ENCODE measurements around the gene TECTB. TPM values are rescaled to one million over a fixed set of nuclear protein-coding genes. Genes with fewer than 3 reads are reported as not detected.

The TECTB gene
- total RNA-seq, 1 donor from 2014 or later: not detected

- TF ChIP-seq CTCF (IDR thresholded peaks at IDR 0.05): no peak
- Histone ChIP-seq H3K27ac (no peak overlapping the region), H3K4me1 (no peaks in the 10 kb centered on the region), H3K4me3 (no peak overlapping the region), H3K9me3 (no peaks in the 10 kb centered on the region), H3K36me3 (no peaks in the 10 kb centered on the region), H3K27me3 (no peaks in the 10 kb centered on the region)
- intact Hi-C loops (cut with DNase I): no loop called here
- DNase-seq (ENCODE audit: low spot score in 2 of 2): peak in 1 of 2 donors; percentile 39
Observed at GRCh38 chr10:112347709-112348671, 64.8 kb downstream of the TECTB start.

GRCh38 chr10:112348759-112349158 is 65.6 kb downstream of the TECTB start:
- H3K9me3 ChIP-seq: no peaks in the 10 kb centered on the region
- TF ChIP-seq CTCF (IDR thresholded peaks at IDR 0.05): no peak
- no peaks in the 10 kb centered on the region for H3K27me3 ChIP-seq
- intact Hi-C loops (cut with DNase I): no loop called here
- no peak for DNase-seq (ENCODE audit: low spot score in 2 of 2)
- no peak overlapping the region for H3K4me3 ChIP-seq
- H3K4me1 ChIP-seq: no peaks in the 10 kb centered on the region
- H3K36me3 ChIP-seq: no peaks in the 10 kb centered on the region
- no peak overlapping the region for H3K27ac ChIP-seq

- H3K27ac ChIP-seq: no peak overlapping the region
- no peaks in the 10 kb centered on the region for H3K9me3 ChIP-seq
- H3K36me3 ChIP-seq: no peaks in the 10 kb centered on the region
- no peaks in the 10 kb centered on the region for H3K27me3 ChIP-seq
- H3K4me1 ChIP-seq: no peaks in the 10 kb centered on the region
- no peak overlapping the region for H3K4me3 ChIP-seq
- DNase-seq (ENCODE audit: low spot score in 2 of 2): peak in 1 of 2 donors; percentile 50
- TF ChIP-seq CTCF (IDR thresholded peaks at IDR 0.05): no peak
- intact Hi-C loops (cut with DNase I): no loop called here
Observed at GRCh38 chr10:112349521-112350085, 66.4 kb downstream of the TECTB start.

GRCh38 chr10:112351146-112351545 is 67.9 kb downstream of the TECTB start:
- no peak for DNase-seq (ENCODE audit: low spot score in 2 of 2)
- no peaks in the 10 kb centered on the region for H3K36me3 ChIP-seq
- no peaks in the 10 kb centered on the region for H3K9me3 ChIP-seq
- H3K4me1 ChIP-seq: no peaks in the 10 kb centered on the region
- no peak overlapping the region for H3K4me3 ChIP-seq
- intact Hi-C loops (cut with DNase I): no loop called here
- no peaks in the 10 kb centered on the region for H3K27me3 ChIP-seq
- no peak overlapping the region for H3K27ac ChIP-seq
- TF ChIP-seq CTCF (IDR thresholded peaks at IDR 0.05): no peak

- Histone ChIP-seq H3K27me3 (no peaks in the 10 kb centered on the region), H3K9me3 (no peaks in the 10 kb centered on the region), H3K36me3 (no peaks in the 10 kb centered on the region), H3K27ac (no peak overlapping the region), H3K4me1 (no peaks in the 10 kb centered on the region), H3K4me3 (no peak overlapping the region)
- DNase-seq (ENCODE audit: low spot score in 2 of 2): peak in 1 of 2 donors; percentile 25
- TF ChIP-seq CTCF (IDR thresholded peaks at IDR 0.05): no peak
- intact Hi-C loops (cut with DNase I): no loop called here
Observed at GRCh38 chr10:112352044-112352443, 68.8 kb downstream of the TECTB start.

Data from ascending aorta (tissue), 2 donors.